GM18909 (cell line): ENCODE results near the gene B4GALT5.
A peak's percentile ranks its signal among the peaks of the same experiment; 100 is the strongest.
"Not testable (repeated sequence)": the region's sequence is repeated elsewhere in the genome, so short reads cannot be mapped to it uniquely, and the experiment has no call there.

ENCODE experiments used
- ATAC-seq: cut with Tn5 transposase; IDR thresholded peaks from one replicate; pipeline ENCODE4 v1.9.1; 2021; ENCODE audit warnings: mild to moderate bottlenecking; ENCODE audit not compliant: unreplicated experiment, poor library complexity

B4GALT5 gene

GRCh38 chr20:49615401-49616153 is 98.1 kb downstream of the B4GALT5 start:
- no peak for ATAC-seq

- ATAC-seq = not testable (repeated sequence)
Observed at GRCh38 chr20:49615051-49615400, 98.7 kb downstream of the B4GALT5 start.

GRCh38 chr20:49614338-49615050 is 99.2 kb downstream of the B4GALT5 start:
- no peak for ATAC-seq

- no peak for ATAC-seq
Observed at GRCh38 chr20:49612127-49612738, 101.4 kb downstream of the B4GALT5 start.

GRCh38 chr20:49611539-49612126 is 102.0 kb downstream of the B4GALT5 start:
- not testable (repeated sequence) for ATAC-seq

GRCh38 chr20:49610691-49611538 is 102.8 kb downstream of the B4GALT5 start:
- ATAC-seq = peak; percentile 70

GRCh38 chr20:49608752-49609670 is 104.7 kb downstream of the B4GALT5 start:
- no peak for ATAC-seq

GRCh38 chr20:49607568-49607967 is 106.1 kb downstream of the B4GALT5 start:
- no peak for ATAC-seq

- no peak for ATAC-seq
Observed at GRCh38 chr20:49603209-49603627, 110.5 kb downstream of the B4GALT5 start.

GRCh38 chr20:49602345-49603208 is 111.1 kb downstream of the B4GALT5 start:
- ATAC-seq = no peak

- no peak for ATAC-seq
Observed at GRCh38 chr20:49601153-49601924, 112.3 kb downstream of the B4GALT5 start.

- no peak for ATAC-seq
Observed at GRCh38 chr20:49599746-49600113, 113.9 kb downstream of the B4GALT5 start.

GRCh38 chr20:49597825-49598395 is 115.8 kb downstream of the B4GALT5 start:
- no peak for ATAC-seq

GRCh38 chr20:49595811-49596561 is 117.7 kb downstream of the B4GALT5 start:
- ATAC-seq = no peak

- no peak for ATAC-seq
Observed at GRCh38 chr20:49595346-49595745, 118.3 kb downstream of the B4GALT5 start.

GRCh38 chr20:49594931-49595315 is 118.8 kb downstream of the B4GALT5 start:
- no peak for ATAC-seq
